Measurements from ENCODE around the gene FCRL3. TPM values are rescaled to one million over a fixed set of nuclear protein-coding genes. Genes with fewer than 3 reads are reported as not detected.

The FCRL3 gene
- total RNA-seq, 4 donors from 2014 or later: 0.44 to 1.9 TPM; not detected in 2

- no peak for TF ChIP-seq CTCF (IDR thresholded peaks at IDR 0.05; ENCODE audit: low read depth)
Measured at GRCh38 chr1:157700305-157700704, 264 bp downstream of the FCRL3 start.

- no peak for TF ChIP-seq CTCF (IDR thresholded peaks at IDR 0.05; ENCODE audit: low read depth)
Measured at GRCh38 chr1:157697781-157698569, 2.6 kb downstream of the FCRL3 start.

GRCh38 chr1:157696966-157697628, 3.5 kb downstream of the FCRL3 start:
- no peak for TF ChIP-seq CTCF (IDR thresholded peaks at IDR 0.05; ENCODE audit: low read depth)

- no peak for TF ChIP-seq CTCF (IDR thresholded peaks at IDR 0.05; ENCODE audit: low read depth)
Measured at GRCh38 chr1:157695417-157695816, 5.2 kb downstream of the FCRL3 start.

- no peak for TF ChIP-seq CTCF (IDR thresholded peaks at IDR 0.05; ENCODE audit: low read depth)
Measured at GRCh38 chr1:157691285-157691920, 9.2 kb downstream of the FCRL3 start.

GRCh38 chr1:157682710-157683437, 17.7 kb downstream of the FCRL3 start:
- no peak for TF ChIP-seq CTCF (IDR thresholded peaks at IDR 0.05; ENCODE audit: low read depth)

Measured in subcutaneous adipose tissue (tissue), 4 donors.